AG04450 (cell line): ENCODE measurements around the gene GPX4. TPM values are rescaled to one million over a fixed set of nuclear protein-coding genes. Genes with fewer than 3 reads are reported as not detected.
A peak's percentile ranks its signal among the peaks of the same experiment; 100 is the strongest.

Experiments used
- CTCF ChIA-PET: fragments of 300-600, 350-600 bp; formaldehyde crosslinking; extraction: SDS; loops from one replicate; lab custom pipeline; 2022; ENCODE audit warnings: antibody characterized with exemption, inconsistent platforms; lab: Charles Lee
- POLR2A ChIA-PET: fragments of 350-600 bp; formaldehyde crosslinking; extraction: SDS; loops from one replicate; lab custom pipeline; 2021; ENCODE audit warnings: antibody characterized with exemption, inconsistent platforms; lab: Yijun Ruan, JAX
- DNase-seq: peaks from one replicate; pipeline ENCODE4 v3.0.0-alpha.2; 2011; ENCODE audit warnings: low read depth, low spot score
- H3K27ac ChIP-seq: one replicate; pipeline ENCODE4 v1.5.1; 2012; ENCODE audit warnings: low read depth, low read length, control low read depth
- H3K27me3 ChIP-seq: one replicate; pipeline ENCODE4 v1.6.0; 2012; ENCODE audit warnings: low read length; ENCODE audit not compliant: control insufficient read depth, insufficient read depth
- H3K4me3 ChIP-seq: 2 replicates; pipeline ENCODE4 v1.5.1; 2011; ENCODE audit warnings: mild to moderate bottlenecking, low read depth, low read length, control low read depth
- H3K9me3 ChIP-seq: 2 replicates; pipeline ENCODE4 v1.5.1; 2012; ENCODE audit warnings: low read length; ENCODE audit not compliant: control insufficient read depth, insufficient read depth
- polyA plus RNA-seq: library from polyadenylated mRNA; depleted of rRNA; stranded (reverse); fragments of >200 nt; gene quantifications from 2 replicates; pipeline ENCODE4 v1.2.3, GENCODE V29; 2011
- TF ChIP-seq, protein P1 (sequence below): IDR thresholded peaks from 2 replicates; pipeline ENCODE4 v1.5.1; 2011; ENCODE audit warnings: low read depth, low read length, control low read depth, inconsistent platforms

Gene GPX4
- polyA plus RNA-seq, 1 experiment: 627 TPM

DNA sequence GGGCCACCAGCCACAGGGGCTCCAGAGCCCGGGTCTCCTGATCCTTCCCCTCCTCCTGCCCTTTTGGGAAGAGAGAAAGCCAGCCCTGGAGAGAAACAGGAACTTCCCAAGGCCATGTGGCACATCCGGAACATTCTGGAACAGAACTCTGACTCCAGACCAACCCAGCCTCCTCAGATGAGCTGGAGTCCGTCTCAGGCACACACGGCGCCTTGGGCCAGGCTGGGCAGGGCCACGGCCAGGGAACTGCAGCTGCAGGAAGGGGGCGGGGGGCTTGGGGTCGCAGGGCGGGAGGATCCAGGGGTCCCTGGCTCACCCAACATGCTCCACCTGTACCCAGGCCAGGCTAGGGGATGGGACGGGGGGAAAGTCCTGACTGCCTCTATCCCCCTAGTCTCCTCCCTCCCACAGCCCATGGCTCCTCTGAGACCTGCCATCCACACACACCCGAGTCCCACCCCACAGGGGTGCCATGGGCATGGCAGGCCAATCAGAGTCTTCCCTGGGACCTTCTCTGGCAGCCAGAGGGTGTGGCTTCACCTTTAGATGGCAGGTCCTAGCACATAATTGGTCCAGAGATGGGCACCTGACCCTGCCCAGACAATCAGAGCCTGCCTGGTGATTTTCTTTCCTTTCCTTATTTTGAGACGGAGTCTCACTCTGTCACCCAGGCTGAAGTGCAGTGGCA, 47.4 kb downstream of the GPX4 start:
- no peak overlapping the region for H3K4me3 ChIP-seq
- DNase-seq: no peak
- CTCF ChIA-PET: no interaction called here
- no peaks in the 10 kb centered on the region for H3K27me3 ChIP-seq
- H3K9me3 ChIP-seq: no peaks in the 10 kb centered on the region; the same call in 1 of the 2 replicates
- TF ChIP-seq, protein P1, sequence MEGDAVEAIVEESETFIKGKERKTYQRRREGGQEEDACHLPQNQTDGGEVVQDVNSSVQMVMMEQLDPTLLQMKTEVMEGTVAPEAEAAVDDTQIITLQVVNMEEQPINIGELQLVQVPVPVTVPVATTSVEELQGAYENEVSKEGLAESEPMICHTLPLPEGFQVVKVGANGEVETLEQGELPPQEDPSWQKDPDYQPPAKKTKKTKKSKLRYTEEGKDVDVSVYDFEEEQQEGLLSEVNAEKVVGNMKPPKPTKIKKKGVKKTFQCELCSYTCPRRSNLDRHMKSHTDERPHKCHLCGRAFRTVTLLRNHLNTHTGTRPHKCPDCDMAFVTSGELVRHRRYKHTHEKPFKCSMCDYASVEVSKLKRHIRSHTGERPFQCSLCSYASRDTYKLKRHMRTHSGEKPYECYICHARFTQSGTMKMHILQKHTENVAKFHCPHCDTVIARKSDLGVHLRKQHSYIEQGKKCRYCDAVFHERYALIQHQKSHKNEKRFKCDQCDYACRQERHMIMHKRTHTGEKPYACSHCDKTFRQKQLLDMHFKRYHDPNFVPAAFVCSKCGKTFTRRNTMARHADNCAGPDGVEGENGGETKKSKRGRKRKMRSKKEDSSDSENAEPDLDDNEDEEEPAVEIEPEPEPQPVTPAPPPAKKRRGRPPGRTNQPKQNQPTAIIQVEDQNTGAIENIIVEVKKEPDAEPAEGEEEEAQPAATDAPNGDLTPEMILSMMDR: no peak
- no peak overlapping the region for H3K27ac ChIP-seq
- POLR2A ChIA-PET: no interaction called here

DNA sequence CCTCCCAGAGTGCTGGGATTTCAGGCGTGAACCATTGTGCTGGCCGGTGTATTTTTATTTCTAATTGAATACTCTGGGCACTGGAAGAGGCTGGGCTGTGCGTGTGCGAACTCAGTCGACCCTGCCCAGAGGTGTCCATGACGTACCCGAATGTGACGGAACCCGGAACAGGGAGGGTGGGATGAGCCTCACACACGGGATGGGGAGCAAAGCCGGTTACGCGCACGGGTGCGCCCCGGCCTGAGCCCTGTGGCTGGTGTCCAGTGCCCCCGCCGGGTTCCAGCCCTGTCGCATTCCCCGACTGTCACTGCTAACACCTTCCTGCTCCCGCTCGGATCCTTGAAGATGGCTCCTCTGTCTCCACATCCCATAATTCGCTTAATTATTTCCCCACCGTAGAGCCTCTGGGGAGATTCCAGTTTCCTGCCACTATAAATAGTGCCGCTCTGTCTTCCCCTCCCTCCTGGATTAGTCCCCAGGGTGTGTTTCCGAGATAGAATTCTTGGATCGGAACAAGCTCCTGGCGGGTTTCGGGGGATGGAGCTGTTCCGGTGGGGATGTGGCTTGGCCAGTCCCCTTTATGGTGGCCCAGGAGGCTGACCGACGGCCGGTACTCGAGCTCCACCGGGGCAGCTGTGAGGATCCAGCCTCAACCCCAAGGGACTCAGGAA, 48.3 kb downstream of the GPX4 start:
- H3K4me3 ChIP-seq: no peak overlapping the region
- H3K27me3 ChIP-seq: no peaks in the 10 kb centered on the region
- ChIA-PET CTCF (interaction anchor here (0.6 kb wide), 1 partner anchor 38 kb away, joined by 5 read pairs; no protein-coding TSS in a partner anchor), POLR2A (no interaction called here)
- TF ChIP-seq, protein P1: no peak
- DNase-seq: no peak
- peak overlapping the region; percentile 11 for H3K27ac ChIP-seq
- H3K9me3 ChIP-seq: no peaks in the 10 kb centered on the region; the same call in 1 of the 2 replicates

DNA sequence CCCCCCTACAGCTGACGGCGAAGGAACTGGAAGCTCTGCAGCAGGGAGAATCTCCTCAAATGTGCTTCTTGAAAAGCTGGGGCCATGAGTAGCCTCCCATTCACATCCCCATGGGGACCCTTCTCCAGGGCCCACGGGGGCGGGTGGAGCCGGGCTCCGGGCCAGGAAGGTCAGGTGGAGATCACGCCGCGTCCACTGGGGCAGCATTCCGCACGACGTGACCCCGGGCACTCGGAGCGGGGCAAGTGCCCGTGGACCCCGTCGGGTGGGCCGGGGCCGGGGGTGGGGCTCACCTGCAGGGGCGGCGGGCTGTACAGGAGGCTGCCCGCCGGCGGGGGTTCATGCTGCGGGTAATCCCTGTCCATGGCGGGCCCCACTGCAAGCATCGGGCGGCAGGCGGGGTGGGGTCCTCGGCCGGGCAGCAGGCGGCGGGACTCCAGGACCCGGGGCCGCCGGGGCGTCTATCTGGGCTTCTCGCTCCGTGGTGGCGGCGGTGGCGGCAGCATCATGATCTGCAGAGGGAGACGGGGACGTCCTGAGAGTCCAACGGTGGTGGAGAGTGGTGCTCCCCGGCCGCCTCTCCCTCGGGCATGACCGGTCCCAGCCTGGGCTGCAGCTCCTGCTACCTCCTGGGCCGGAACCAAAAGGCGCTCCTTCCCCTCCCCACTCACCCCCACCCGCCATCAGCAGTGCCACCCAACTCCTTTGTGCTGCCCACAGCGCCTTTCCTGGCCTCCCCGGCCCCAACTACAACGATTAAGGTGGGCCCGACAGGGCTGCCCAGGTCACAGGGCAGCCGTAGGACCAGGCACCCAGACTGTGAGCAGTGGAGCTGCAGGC, 50.3 kb downstream of the GPX4 start:
- Histone ChIP-seq H3K27ac (peak overlapping the region; percentile 92), H3K4me3 (peak overlapping the region; percentile 38), H3K9me3 (no peaks in the 10 kb centered on the region; the same call in 1 of the 2 replicates), H3K27me3 (no peaks in the 10 kb centered on the region)
- POLR2A ChIA-PET: interaction anchor here (0.5 to 1.6 kb wide), 3 partner anchors 20 to 106 kb away, joined by 3 to 7 read pairs (median 4); no protein-coding TSS in a partner anchor
- TF ChIP-seq, protein P1: no peak
- no peak for DNase-seq
- CTCF ChIA-PET: interaction anchor here (1.1 kb wide), 1 partner anchor 15 kb away, joined by 3 read pairs; no protein-coding TSS in a partner anchor

DNA sequence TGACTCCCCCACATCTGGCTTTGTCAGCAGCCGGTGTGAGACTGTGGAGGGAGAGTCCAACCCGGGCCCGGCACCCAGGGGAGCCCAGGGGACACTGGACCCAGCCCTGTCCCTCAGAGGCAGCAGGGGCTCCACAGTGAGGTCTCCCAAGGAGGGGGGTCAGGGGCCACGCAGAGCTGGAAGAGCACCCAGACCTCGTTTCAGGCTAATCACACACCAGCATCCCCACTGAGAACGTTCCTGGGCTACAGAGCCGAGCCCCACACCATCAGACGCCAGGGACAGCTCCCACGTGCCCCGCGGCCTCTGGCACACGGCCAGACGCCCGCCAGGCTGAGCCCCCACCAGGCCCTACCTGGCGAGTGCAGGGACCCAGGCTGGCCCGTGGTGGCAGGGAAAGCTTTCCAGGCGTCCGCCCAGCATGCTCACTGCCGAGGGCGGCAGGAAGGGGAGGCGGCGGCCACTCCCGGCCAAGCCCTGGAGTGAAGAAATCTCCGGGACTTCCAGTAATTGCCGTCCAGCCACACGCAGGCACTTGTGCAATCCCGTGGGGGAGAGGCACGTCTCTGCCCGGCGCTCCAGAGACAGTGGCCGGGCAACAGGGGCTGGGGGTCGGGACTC, 51.0 kb downstream of the GPX4 start:
- ChIA-PET CTCF (interaction anchor here (0.6 to 1.1 kb wide), 2 partner anchors 15 to 40 kb away, joined by 3 to 4 read pairs; no protein-coding TSS in a partner anchor), POLR2A (interaction anchor here (0.5 to 1.6 kb wide), 4 partner anchors 12 to 105 kb away, joined by 3 to 7 read pairs (median 4); no protein-coding TSS in a partner anchor)
- H3K9me3 ChIP-seq: no peaks in the 10 kb centered on the region; the same call in 1 of the 2 replicates
- DNase-seq: peak; percentile 60
- H3K27me3 ChIP-seq: no peaks in the 10 kb centered on the region
- H3K27ac ChIP-seq: peak overlapping the region; percentile 92
- H3K4me3 ChIP-seq: peak overlapping the region; percentile 38
- TF ChIP-seq, protein P1: no peak
